H1 (cell line): ENCODE data around the gene TDRD3. TPM values are rescaled to one million over a fixed set of nuclear protein-coding genes. Genes with fewer than 3 reads are reported as not detected.

Experiments
- CTCF ChIA-PET: fragments of 300-600 bp; sonication (Branson Sonifier 250); formaldehyde crosslinking; loops from one replicate; lab custom pipeline; 2021; ENCODE audit not compliant: partially characterized antibody; lab: Charles Lee
- POLR2A ChIA-PET: fragments of 300-600 bp; sonication (Branson Sonifier 250); formaldehyde crosslinking; loops from one replicate; lab custom pipeline; 2021; ENCODE audit warnings: inconsistent platforms; ENCODE audit not compliant: partially characterized antibody; lab: Charles Lee
- DNase-seq, 2 experiments: peaks; one replicate each; pipeline versions ENCODE4 v3.0.0 to v3.0.0-alpha.2; 2010 to 2022; ENCODE audit warnings: low spot score in 2 of 2, low read depth in 1 of 2, mixed read lengths in 1 of 2
- FAIRE-seq: peaks from 2 replicates; lab custom pipeline; 2011; peaks lifted over from hg19 to GRCh38; lab: Jason Lieb, UNC
- H2AFZ ChIP-seq: 2 replicates; pipeline ENCODE4 v1.8.1; 2012; ENCODE audit warnings: low read length, inconsistent platforms
- H2AK5ac ChIP-seq: 2 replicates; pipeline ENCODE4 v1.6.1; 2013; ENCODE audit warnings: low read depth, low read length
- H2BK120ac ChIP-seq: replicated peaks from 2 replicates; pipeline ENCODE3; 2013; ENCODE audit warnings: low read depth, low read length, inconsistent platforms
- H2BK12ac ChIP-seq: 2 replicates; pipeline ENCODE4 v1.6.1; 2013; ENCODE audit warnings: low read depth, low read length
- H2BK15ac ChIP-seq: 2 replicates; pipeline ENCODE4 v1.6.1; 2013; ENCODE audit warnings: low read length
- H2BK20ac ChIP-seq: 2 replicates; pipeline ENCODE4 v1.6.1; 2013; ENCODE audit warnings: low read length
- H2BK5ac ChIP-seq: 2 replicates; pipeline ENCODE4 v1.6.1; 2013; ENCODE audit warnings: low read depth, low read length
- H3K14ac ChIP-seq: 2 replicates; pipeline ENCODE4 v1.6.1; 2013; ENCODE audit warnings: inconsistent platforms; ENCODE audit not compliant: insufficient read length
- H3K18ac ChIP-seq: 2 replicates; pipeline ENCODE4 v1.6.1; 2013; ENCODE audit warnings: low read length; ENCODE audit errors: extremely low read depth
- H3K23ac ChIP-seq: 2 replicates; pipeline ENCODE4 v1.6.1; 2013; ENCODE audit warnings: inconsistent platforms; ENCODE audit not compliant: insufficient read length
- H3K23me2 ChIP-seq: 2 replicates; pipeline ENCODE4 v1.6.1; 2013; ENCODE audit warnings: low read depth, low read length
- H3K27ac ChIP-seq: 2 replicates; pipeline ENCODE4 v1.6.1; 2011; ENCODE audit warnings: low read depth, low read length, inconsistent platforms
- H3K27me3 ChIP-seq, 4 experiments: replicated peaks in 1 of 4; 1 replicate in 1 of 4; 2 replicates in 3 of 4; pipeline versions ENCODE4 v1.6.1 to v1.8.1; 2011 to 2013; ENCODE audit warnings: low read length in 3 of 4, mild to moderate bottlenecking in 3 of 4, inconsistent platforms in 2 of 4, mixed read lengths in 2 of 4, moderate library complexity in 1 of 4; ENCODE audit not compliant: control insufficient read depth in 3 of 4, insufficient read depth in 3 of 4; ENCODE audit errors: extremely low read depth in 1 of 4
- H3K36me3 ChIP-seq, 4 experiments: 2 replicates each; pipeline versions ENCODE4 v1.6.1 to v1.8.1; 2011 to 2013; ENCODE audit warnings: mild to moderate bottlenecking in 4 of 4, low read length in 3 of 4, moderate library complexity in 2 of 4, control low read depth in 1 of 4, inconsistent platforms in 1 of 4; ENCODE audit not compliant: insufficient read depth in 4 of 4, control insufficient read depth in 2 of 4
- H3K4ac ChIP-seq: replicated peaks from 2 replicates; pipeline ENCODE3; 2013; ENCODE audit warnings: low read length, low read depth, mixed read lengths, inconsistent platforms; ENCODE audit not compliant: insufficient read length
- H3K4me1 ChIP-seq, 4 experiments: replicated peaks in 1 of 4; 1 replicate in 1 of 4; 2 replicates in 3 of 4; pipeline versions ENCODE4 v1.6.1 to v1.8.1; 2011 to 2013; ENCODE audit warnings: low read length in 3 of 4, inconsistent platforms in 2 of 4, mixed read lengths in 1 of 4; ENCODE audit not compliant: insufficient read depth in 4 of 4, control insufficient read depth in 3 of 4
- H3K4me2 ChIP-seq, 2 experiments: 2 replicates each; pipeline versions ENCODE4 v1.6.1 to v1.8.1; 2011 to 2013; ENCODE audit warnings: low read depth in 2 of 2, low read length in 2 of 2, control low read depth in 1 of 2, inconsistent platforms in 1 of 2, mild to moderate bottlenecking in 1 of 2; ENCODE audit not compliant: insufficient read depth in 1 of 2
- H3K4me3 ChIP-seq, 4 experiments: fragments of 200-600, 300-600 bp in 1 of 4; sonication (generic), shearing (Covaris generic), sonication (Bioruptor Twin) in 1 of 4; 2 replicates each; pipeline versions ENCODE4 v1.5.1 to v1.8.1; 2011 to 2016; ENCODE audit warnings: low read length in 4 of 4, low read depth in 3 of 4, control low read depth in 2 of 4, inconsistent platforms in 2 of 4, mild to moderate bottlenecking in 2 of 4, mixed read lengths in 1 of 4, moderate library complexity in 1 of 4; ENCODE audit not compliant: insufficient read depth in 2 of 4; ENCODE audit errors: extremely low read depth in 1 of 4
- H3K56ac ChIP-seq: replicated peaks from 2 replicates; pipeline ENCODE3; 2013; ENCODE audit warnings: low read depth, mild to moderate bottlenecking, mixed read lengths, low read length, inconsistent platforms; ENCODE audit not compliant: insufficient read length
- H3K79me1 ChIP-seq: 2 replicates; pipeline ENCODE4 v1.6.1; 2013; ENCODE audit warnings: low read depth, low read length, control low read depth
- H3K79me2 ChIP-seq, 2 experiments: 2 replicates each; pipeline versions ENCODE4 v1.6.1 to v1.8.1; 2012 to 2013; ENCODE audit warnings: low read length in 2 of 2, mild to moderate bottlenecking in 2 of 2, inconsistent platforms in 1 of 2; ENCODE audit not compliant: insufficient read depth in 2 of 2, control insufficient read depth in 1 of 2
- H3K9ac ChIP-seq, 4 experiments: replicated peaks in 1 of 4; 1 replicate in 1 of 4; 2 replicates in 3 of 4; pipeline versions ENCODE4 v1.6.1 to v1.8.1; 2011 to 2013; ENCODE audit warnings: low read depth in 3 of 4, low read length in 3 of 4, control low read depth in 2 of 4, mild to moderate bottlenecking in 2 of 4, moderate library complexity in 2 of 4, inconsistent platforms in 1 of 4; ENCODE audit errors: extremely low read depth in 1 of 4
- H3K9me3 ChIP-seq, 2 experiments: 2 replicates each; pipeline versions ENCODE4 v1.6.1 to v1.8.1; 2012 to 2013; ENCODE audit warnings: mild to moderate bottlenecking in 2 of 2, moderate library complexity in 2 of 2, control low read depth in 1 of 2, inconsistent platforms in 1 of 2, low read depth in 1 of 2, low read length in 1 of 2, mixed read lengths in 1 of 2; ENCODE audit not compliant: insufficient read depth in 2 of 2
- H4K20me1 ChIP-seq, 2 experiments: replicated peaks in 1 of 2; 2 replicates each; pipeline versions ENCODE3 to v1.8.1; 2011 to 2013; ENCODE audit warnings: inconsistent platforms in 2 of 2, low read length in 2 of 2, mild to moderate bottlenecking in 1 of 2; ENCODE audit not compliant: insufficient read depth in 2 of 2, control insufficient read depth in 1 of 2
- H4K5ac ChIP-seq: 2 replicates; pipeline ENCODE4 v1.6.1; 2013; ENCODE audit warnings: low read length, low read depth, mixed read lengths, inconsistent platforms; ENCODE audit not compliant: insufficient read length
- H4K8ac ChIP-seq: 2 replicates; pipeline ENCODE4 v1.8.0; 2013; ENCODE audit warnings: mild to moderate bottlenecking, moderate library complexity, low read length, inconsistent platforms; ENCODE audit not compliant: insufficient read depth; ENCODE audit errors: extremely low read depth
- H4K91ac ChIP-seq: replicated peaks from 2 replicates; pipeline ENCODE3; 2013; ENCODE audit warnings: low read length, mixed read lengths, inconsistent platforms; ENCODE audit not compliant: insufficient read length
- CBX8 ChIP-seq: fragments of 300-800, 300-1000 bp; sonication (generic); IDR thresholded peaks from 2 replicates; pipeline ENCODE4 v1.7.1; 2016; ENCODE audit warnings: low read depth, low read length, borderline replicate concordance
- CHD1 ChIP-seq: IDR thresholded peaks from 2 replicates; pipeline ENCODE4 v1.6.1; 2012; ENCODE audit warnings: low read depth, low read length, improper control_type of control experiment
- JUN ChIP-seq: IDR thresholded peaks from 2 replicates; pipeline ENCODE4 v1.6.1; 2011; ENCODE audit warnings: low read depth, mild to moderate bottlenecking, improper control_type of control experiment, low read length
- JUND ChIP-seq: IDR thresholded peaks from 2 replicates; pipeline ENCODE4 v1.6.1; 2011; ENCODE audit warnings: mild to moderate bottlenecking, improper control_type of control experiment, low read length
- RAD21 ChIP-seq, 2 experiments: IDR thresholded peaks in 1 of 2; conservative IDR thresholded peaks in 1 of 2; 2 replicates each; pipeline ENCODE4 v1.6.1; 2011; ENCODE audit warnings: low read depth in 2 of 2, low read length in 2 of 2, improper control_type of control experiment in 1 of 2, inconsistent platforms in 1 of 2, mild to moderate bottlenecking in 1 of 2, moderate library complexity in 1 of 2
- YY1 ChIP-seq: IDR thresholded peaks from 2 replicates; pipeline ENCODE4 v1.6.1; 2011; ENCODE audit warnings: low read depth, mild to moderate bottlenecking, low read length
- polyA plus RNA-seq, 7 experiments: library from polyadenylated mRNA; depleted of rRNA in 3 of 7; stranded (reverse) in 5 of 7; unstranded in 2 of 7; fragments of >200 nt in 5 of 7; fragments of 200-250 nt in 2 of 7; gene quantifications; 1 replicate in 5 of 7; 2 replicates in 1 of 7; 4 replicates in 1 of 7; pipeline versions ENCODE4 v1.2.1 to v1.2.3, GENCODE V29; 2011 to 2013; ENCODE audit warnings: missing spikeins in 2 of 7, mixed read lengths in 2 of 7
- total RNA-seq: library from RNA; stranded (reverse); fragmentation: NEBNext Ultra II Directional; extraction: Animal tissue kit (Norgen Biotek cat#: 25700); gene quantifications from 2 replicates; pipeline ENCODE4 v1.2.1, GENCODE V29; 2021

TDRD3 gene
- total and polyA plus RNA-seq, 2 of the 8 experiments (the other 6 are each of a cell fraction or from before 2014, with no cell fraction given) = 2.5 to 14.7 TPM

DNA sequence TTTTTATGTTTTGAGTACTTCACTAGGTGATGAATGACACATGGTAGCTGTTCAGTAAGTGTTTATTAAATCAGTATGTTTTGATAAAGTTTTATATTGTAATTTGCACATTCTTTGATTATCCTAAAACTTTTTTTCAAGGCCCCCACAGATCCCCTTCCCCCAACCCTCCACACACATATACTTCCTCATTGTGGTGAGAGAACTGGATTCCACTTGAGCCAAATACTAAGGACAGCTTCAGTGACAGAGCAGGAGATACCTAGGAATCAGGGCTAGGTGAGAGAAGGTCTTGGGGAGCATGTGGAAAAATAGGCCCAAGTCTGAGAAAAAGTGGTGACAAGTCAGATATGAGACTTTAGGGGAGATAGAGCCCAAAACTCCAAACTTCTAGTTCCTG is 174.6 kb downstream of the TDRD3 start:
- Histone ChIP-seq H4K20me1 (no peaks in the 10 kb centered on the region), H3K56ac (no peak overlapping the region), H3K9me3 (no peaks in the 10 kb centered on the region), H4K8ac (no peak overlapping the region), H2BK5ac (0 out of 2 replicates have a peak overlapping the region, but pooled peaks have one; percentile 37), H4K5ac (no peak overlapping the region), H3K4me1 (peaks cover 7 to 19% (median 13%) of the 10 kb centered on the region in 4 experiments), H3K23me2 (no peaks in the 10 kb centered on the region), H3K4me3 (no peak overlapping the region), H3K79me2 (no peaks in the 10 kb centered on the region), H2BK120ac (peak overlapping the region; percentile 80), H3K23ac (no peak overlapping the region), H2BK15ac (0 out of 2 replicates have a peak overlapping the region, but pooled peaks have one; percentile 6), H3K9ac (no peak overlapping the region), H3K14ac (no peak overlapping the region), H2BK12ac (peak overlapping the region; percentile 89), H3K27me3 (no peaks in the 10 kb centered on the region), H3K27ac (no peak overlapping the region), H3K36me3 (peaks cover 0 to 3% (median 0%) of the 10 kb centered on the region in 4 experiments; a peak in 1 of 8 replicates), H3K79me1 (no peaks in the 10 kb centered on the region), H3K4me2 (no peak overlapping the region), H2BK20ac (peak overlapping the region; percentile 83; the same call in 1 of the 2 replicates), H3K18ac (0 out of 2 replicates have a peak overlapping the region, but pooled peaks have one; percentile 7), H2AK5ac (peak overlapping the region; percentile 59; the same call in 1 of the 2 replicates), H3K4ac (peak overlapping the region; percentile 36), H4K91ac (peak overlapping the region; percentile 15), H2AFZ (no peak overlapping the region)
- DNase-seq (no peak), FAIRE-seq (no peak)
- ChIA-PET CTCF (interaction anchor here (0.6 to 2.2 kb wide), 6 partner anchors 11 to 401 kb away, joined by 3 to 9 read pairs (median 4); no protein-coding TSS in a partner anchor), POLR2A (interaction anchor here (2.0 kb wide), 1 partner anchor 12 kb away, joined by 16 read pairs; no protein-coding TSS in a partner anchor)
- TF ChIP-seq JUND (no peak), YY1 (no peak), RAD21 (IDR thresholded peaks at IDR 0.05 in 1 of 2, conservative IDR thresholded peaks at IDR 0.05 in 1 of 2; ENCODE audit: low read depth in 2 of 2, low read length in 2 of 2) (no peak), CHD1 (no peak), JUN (no peak), CBX8 (no peak)
